NCI-H345 (cell line): ENCODE results near the gene POLD3.

ENCODE experiments used
- DNase-seq: peaks from one replicate; lab custom pipeline; 2025; lab: John Stamatoyannopoulos, UW

The POLD3 gene

GRCh38 chr11:74592441-74593362, at the start of gene POLD3:
Gene POLD3, plus strand, starts transcription at chr11:74592582. Its CDS starts 77 bp downstream, at chr11:74592659.
- peak; percentile 96 for DNase-seq

- DNase-seq = no peak
These were observed 48.4 kb upstream of the POLD3 start for GRCh38 chr11:74543991-74544390.

GRCh38 chr11:74546752-74547151, 45.6 kb upstream of the POLD3 start:
- DNase-seq = no peak

DNA sequence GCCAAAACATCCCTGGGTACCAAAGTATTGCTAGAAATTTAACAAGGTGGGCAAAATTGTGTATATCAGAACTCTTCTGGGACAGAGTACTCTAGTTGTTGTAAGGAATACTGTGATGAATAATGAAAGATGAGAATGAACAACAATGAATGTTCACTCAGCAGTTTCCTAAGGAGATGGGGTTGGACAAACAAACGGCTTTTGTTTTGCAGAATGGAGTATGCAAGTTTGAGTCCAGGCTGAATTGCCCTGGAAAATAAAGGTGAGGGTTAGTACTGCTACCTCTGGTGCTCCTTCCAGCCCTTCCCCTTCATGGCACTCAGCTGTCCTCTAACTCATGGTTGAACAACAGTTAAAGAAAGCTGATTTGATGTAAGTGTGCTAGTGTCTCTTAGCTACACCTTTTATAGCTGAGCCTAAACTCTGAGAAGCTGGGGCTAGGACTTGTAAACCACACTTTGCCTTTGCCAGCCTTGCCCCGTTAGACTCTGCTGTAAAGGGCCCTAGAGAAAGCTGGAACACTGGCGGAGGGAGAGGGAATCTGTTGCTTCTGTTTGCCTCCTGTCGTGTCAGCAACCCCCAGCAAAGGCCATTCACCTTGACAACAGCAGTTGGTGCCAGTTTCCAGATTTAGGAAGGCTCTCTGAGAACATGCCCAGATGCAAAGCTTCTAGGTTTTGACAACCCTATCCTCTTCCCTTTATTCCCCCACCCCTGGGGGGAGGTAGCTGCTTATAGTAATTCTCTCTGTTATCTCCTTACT, 41.2 kb upstream of the POLD3 start:
- DNase-seq = no peak

DNA sequence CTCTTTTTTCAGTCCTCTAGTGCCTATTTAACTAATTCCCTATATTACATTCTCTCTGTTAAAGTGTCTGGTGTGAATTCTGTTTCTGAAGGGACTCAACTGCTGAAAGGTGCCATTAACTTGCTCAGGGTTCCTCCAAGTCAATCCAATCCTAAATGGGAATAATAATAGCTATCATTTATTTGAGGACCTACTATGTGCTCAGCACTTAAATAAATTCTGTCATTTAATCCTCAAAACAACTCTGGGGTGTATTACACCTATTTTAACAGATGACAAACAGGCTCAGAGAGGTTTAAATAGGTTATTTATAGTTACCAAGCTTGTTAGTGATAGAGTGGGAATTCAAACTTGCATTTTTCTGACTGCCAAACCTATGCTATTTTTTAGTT, 40.6 kb upstream of the POLD3 start:
- no peak for DNase-seq

DNA sequence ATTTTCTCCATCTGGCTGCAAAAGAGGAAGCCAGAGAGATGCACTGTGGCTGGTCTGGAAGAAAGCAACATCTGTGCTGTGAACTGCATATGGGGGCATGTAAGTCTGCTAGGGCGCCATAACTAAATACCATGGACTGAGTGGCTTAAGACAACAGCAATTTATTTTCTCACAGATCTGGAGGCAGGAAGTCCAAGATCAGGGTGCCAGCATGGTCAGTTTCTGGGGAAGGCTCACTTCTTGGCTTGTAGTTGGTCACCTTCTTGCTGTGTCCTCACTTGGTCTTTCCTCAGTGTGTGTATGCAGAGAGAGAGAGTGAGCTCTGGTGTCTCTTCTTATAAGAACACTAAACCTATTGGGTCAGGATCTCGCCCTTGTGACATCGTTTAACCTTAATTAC, 34.9 kb upstream of the POLD3 start:
- no peak for DNase-seq

- no peak for DNase-seq
These were observed 33.1 kb upstream of the POLD3 start for GRCh38 chr11:74559110-74559933.

DNA sequence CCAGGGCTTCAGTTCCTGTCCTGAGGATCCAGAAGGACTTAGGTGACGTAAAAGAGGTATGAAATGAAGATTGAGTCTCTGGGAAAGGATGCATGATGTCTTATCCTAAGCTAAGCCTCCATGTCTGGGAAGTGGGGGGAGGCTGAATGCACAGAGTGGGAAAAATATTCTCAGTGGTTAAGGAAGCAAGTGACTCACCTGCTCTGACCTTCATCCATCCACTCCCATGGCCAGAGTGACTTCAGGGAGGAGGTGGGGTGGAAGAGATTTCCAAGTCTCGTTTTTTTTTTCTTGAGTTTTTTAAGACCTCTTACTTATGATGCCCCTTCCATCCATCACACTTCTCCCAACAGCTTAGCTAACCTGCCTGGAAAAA, 32.5 kb upstream of the POLD3 start:
- no peak for DNase-seq

DNA sequence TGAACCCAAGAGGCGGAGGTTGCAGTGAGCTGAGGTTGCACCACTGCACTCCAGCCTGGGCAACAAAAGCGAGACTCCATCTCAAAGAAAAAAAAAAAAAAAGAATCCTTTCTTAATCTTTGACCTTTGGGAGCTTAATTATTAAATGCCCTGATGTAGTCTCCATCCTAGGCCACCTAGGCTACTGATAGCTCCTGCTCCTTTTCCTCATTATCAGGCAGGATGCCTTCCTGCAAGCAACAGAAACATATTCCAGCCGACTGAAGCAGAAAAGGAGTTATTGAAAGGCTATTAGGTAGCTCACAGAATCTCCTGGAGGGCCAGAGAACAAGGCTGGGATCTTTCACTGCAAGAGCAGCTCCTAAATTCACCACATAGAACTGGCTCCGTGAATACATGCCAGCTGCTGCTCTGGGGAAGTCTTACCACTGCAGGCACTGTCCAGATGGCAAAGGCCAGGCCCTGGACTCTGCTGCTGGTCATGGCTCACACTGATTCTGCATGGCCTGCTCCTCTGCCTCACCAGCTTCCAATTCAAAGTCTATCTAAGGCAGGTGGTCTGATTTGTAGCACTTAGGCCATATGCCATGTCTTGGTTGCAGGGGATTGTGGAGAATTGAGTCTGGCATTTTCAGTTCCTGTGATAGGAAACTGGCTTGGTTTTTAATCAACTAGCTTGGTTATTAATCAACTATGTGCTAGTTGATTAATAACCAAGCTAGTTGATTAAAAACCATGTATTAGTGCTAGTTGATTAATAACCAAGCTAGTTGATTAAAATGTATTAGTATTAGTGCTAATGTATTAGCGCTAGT, 26.0 kb upstream of the POLD3 start:
- DNase-seq = no peak

DNA sequence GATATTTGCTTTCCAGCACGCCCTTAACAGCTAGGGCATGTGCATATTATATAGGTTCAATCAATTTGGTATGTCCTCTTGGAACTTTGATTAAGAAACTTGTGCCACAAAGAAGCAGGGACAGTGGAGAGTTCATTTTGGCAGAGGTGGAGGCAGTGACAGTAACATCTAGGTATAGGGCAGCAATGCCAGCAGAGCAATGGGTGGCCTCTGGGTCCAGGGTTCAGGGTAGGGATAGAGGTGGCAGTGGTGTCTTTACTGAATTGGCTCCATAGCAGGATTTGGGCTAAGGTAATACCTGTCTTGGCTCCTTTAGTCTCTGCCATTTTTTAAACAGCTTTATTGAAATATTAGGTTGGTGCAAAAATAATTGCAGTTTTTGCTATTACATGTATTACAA, 24.4 kb upstream of the POLD3 start:
- DNase-seq = no peak

- peak; percentile 47 for DNase-seq
These were observed 21.9 kb upstream of the POLD3 start for GRCh38 chr11:74570266-74571061.

- DNase-seq = no peak
These were observed 21.4 kb upstream of the POLD3 start for GRCh38 chr11:74571062-74571399.

- no peak for DNase-seq
These were observed 20.0 kb upstream of the POLD3 start for GRCh38 chr11:74572349-74572748.

- no peak for DNase-seq
These were observed 17.8 kb upstream of the POLD3 start for GRCh38 chr11:74574563-74574962.

GRCh38 chr11:74575999-74576398, 16.4 kb upstream of the POLD3 start:
- no peak for DNase-seq

- no peak for DNase-seq
These were observed 15.2 kb upstream of the POLD3 start for GRCh38 chr11:74577181-74577580.

DNA sequence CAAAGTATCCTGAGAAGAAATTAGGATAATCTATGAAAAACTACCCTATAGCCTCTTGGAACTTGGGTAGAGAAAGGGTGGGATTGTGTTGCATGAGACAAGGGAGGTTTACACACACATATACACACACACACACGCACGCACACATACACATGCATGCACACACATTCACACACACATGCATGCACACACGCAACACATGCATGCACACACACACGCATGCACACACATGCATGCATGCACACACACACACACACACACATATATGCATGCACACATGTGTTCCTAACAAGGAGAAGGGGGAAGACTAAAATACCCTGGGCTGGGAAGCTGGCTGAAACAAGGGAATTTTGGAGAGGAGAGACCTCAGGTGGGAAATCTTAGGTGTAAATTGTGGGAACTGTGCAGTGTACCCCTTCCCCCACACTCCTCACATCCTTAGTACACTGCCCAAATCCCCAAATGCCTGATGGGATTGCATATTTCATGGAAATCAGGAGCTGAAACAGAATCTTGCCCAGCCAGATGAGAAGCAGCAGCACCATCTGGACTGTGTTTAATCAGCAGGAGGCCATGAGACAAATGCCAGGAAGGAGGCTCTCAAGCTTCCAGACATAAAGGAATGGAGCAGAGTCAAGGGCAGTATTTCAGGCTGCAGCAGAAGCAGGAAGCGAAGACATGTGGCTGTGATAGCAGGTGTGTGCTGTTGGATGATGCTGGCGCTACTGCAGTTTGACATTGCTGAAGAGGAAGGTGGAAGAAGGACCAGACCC, 14.6 kb upstream of the POLD3 start:
- DNase-seq = peak; percentile 47

DNA sequence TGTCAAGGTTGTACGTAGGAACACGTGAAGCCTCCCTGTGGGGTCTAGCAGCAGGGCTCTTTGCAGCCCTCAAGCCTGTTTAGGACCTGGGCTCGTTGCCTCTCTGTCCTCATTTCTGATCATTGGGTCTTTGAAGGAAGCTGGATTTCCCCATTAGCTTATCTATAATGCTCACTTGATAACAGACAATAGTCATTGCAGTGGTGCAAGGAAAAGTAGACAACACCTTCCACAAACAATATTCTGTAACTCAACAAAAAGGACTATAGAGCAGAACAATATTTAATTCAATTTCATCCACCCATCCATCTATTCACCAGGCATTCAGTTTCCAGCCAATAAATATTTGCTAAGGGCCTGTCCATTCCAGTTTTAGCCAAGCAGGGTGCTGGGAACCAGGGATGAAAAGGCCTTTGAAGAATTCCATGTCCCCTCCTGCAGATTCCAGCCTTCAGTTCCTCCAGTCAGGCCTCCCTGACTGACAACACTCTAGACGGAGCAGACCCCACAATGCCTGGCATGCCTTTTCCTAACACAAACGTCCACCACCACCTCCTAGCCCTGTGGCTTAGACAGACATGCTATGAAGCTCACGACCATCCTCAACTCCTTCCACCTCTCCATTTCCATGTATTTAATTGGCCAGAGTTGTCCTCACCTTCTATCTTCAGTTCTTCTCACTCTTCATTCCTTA, 12.7 kb upstream of the POLD3 start:
- DNase-seq = no peak

- DNase-seq = no peak
These were observed 10.3 kb upstream of the POLD3 start for GRCh38 chr11:74581954-74582547.
